T-helper 17 cell (primary cell): ENCODE data around the gene ANKRD34A. TPM values are rescaled to one million over a fixed set of nuclear protein-coding genes. Genes with fewer than 3 reads are reported as not detected.

ENCODE experiments used
- ATAC-seq: fragments of 150-1000 bp; cut with Tn5 transposase; 2 replicates; pipeline ENCODE4 v1.10.0; 2021; ENCODE audit warnings: mild to moderate bottlenecking, moderate library complexity
- DNase-seq, 3 donors: peaks; one replicate each; pipeline versions ENCODE4 v3.0.0 to v3.0.0-alpha.2; 2020 to 2021
- H3K9me3 ChIP-seq: one replicate; pipeline ENCODE4 v1.7.0; 2013; ENCODE audit warnings: low read length, mild to moderate bottlenecking; ENCODE audit not compliant: control insufficient read depth, poor library complexity, severe bottlenecking
- H3K27ac Mint-ChIP-seq: one replicate; pipeline ENCODE4 v1.8.0; 2022; ENCODE audit warnings: mild to moderate bottlenecking, moderate library complexity, mixed read lengths
- H3K27me3 Mint-ChIP-seq: one replicate; pipeline ENCODE4 v1.8.0; 2022; ENCODE audit warnings: mixed read lengths
- H3K36me3 Mint-ChIP-seq: one replicate; pipeline ENCODE4 v1.8.0; 2022; ENCODE audit warnings: low read depth, mixed read lengths
- H3K4me1 Mint-ChIP-seq: one replicate; pipeline ENCODE4 v1.8.0; 2022; ENCODE audit warnings: mild to moderate bottlenecking, mixed read lengths
- H3K4me3 Mint-ChIP-seq: one replicate; pipeline ENCODE4 v1.8.0; 2022; ENCODE audit warnings: mild to moderate bottlenecking, moderate library complexity, mixed read lengths
- total RNA-seq, 4 donors: library from RNA in 2 of 4; stranded (reverse) in 2 of 4; gene quantifications; one replicate each; pipeline ENCODE4 v1.2.3 and lab custom pipeline; 2022 to 2026

ANKRD34A gene
- total RNA-seq, 2 donors from 2014 or later: 0.70 to 1.7 TPM

DNA sequence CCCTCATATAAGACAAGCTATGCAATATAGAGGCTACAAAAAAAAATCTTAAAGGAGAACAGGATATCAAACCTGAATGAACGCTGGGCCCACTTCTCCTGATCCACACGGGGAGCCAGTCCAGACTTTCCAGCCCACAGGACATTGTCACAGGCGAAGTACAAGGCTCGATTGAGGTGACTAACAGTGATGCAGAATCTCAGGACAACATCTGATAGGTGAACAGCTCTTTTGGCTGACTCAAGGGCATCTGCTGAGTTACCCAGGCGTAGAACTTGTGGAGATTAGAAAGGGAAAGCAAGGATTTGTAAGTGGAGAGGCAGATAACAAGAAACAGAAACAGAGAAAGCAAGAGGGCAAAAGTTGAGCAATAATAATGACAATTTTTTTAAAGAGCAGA lies 47.6 kb downstream of the ANKRD34A start:
- H3K4me3 Mint-ChIP-seq: peak overlapping the region; percentile 89
- H3K27ac Mint-ChIP-seq: peak overlapping the region; percentile 94
- peaks cover 37% of the 10 kb centered on the region for H3K4me1 Mint-ChIP-seq
- no peak for ATAC-seq
- DNase-seq: no peak
- H3K27me3 Mint-ChIP-seq: no peaks in the 10 kb centered on the region
- no peaks in the 10 kb centered on the region for H3K9me3 ChIP-seq
- H3K36me3 Mint-ChIP-seq: peaks cover 8% of the 10 kb centered on the region

DNA sequence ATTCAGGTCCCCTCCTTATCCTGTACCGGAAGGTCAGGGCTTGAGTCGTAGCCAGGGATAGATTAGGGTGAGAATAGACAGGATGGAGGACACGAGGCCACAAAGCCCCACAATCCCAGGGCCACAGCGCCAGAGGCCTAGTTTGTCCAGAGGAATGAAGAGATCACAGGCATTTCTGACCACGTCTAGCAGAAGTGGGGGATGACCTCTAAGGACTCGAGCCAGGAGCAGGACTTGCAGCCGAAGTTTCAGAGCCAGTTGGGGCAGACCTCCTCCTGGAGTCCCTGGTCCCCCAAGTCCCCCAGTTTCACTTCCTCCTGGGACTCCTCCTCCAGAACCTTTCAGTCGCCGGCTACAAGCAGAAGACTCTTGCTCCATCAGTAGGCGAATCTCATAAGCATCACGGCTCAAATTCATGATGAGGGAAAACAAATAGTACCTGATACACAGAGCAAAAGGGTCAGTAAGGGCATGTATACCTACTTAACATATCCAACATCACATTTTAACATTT lies 52.2 kb downstream of the ANKRD34A start:
- no peak for DNase-seq
- Mint-ChIP-seq H3K36me3 (peaks cover 14% of the 10 kb centered on the region), H3K27me3 (no peaks in the 10 kb centered on the region), H3K4me3 (no peak overlapping the region), H3K27ac (no peak overlapping the region), H3K4me1 (peaks cover 25% of the 10 kb centered on the region)
- H3K9me3 ChIP-seq: no peaks in the 10 kb centered on the region
- ATAC-seq: no peak

Other genes starting within 250 kb of the ANKRD34A start
- gene CD160, start 245.1 kb downstream of the ANKRD34A start, total RNA-seq: under 1 TPM in 1 of 2 donors, not detected in 1; 0.20 TPM
- gene RNF115, start 140.5 kb downstream of the ANKRD34A start, total RNA-seq: 10 to 100 TPM; 14.0 to 16.6 TPM
- gene POLR3C, start 140.4 kb downstream of the ANKRD34A start, total RNA-seq: 10 to 100 TPM; 19.3 to 25.1 TPM
- 1 to 10 TPM; 2.1 to 2.2 TPM for gene NUDT17, start 118.9 kb downstream of the ANKRD34A start, total RNA-seq
- gene PIAS3, start 105.5 kb downstream of the ANKRD34A start, total RNA-seq: 10 to 100 TPM; 19.0 to 20.0 TPM
- gene ANKRD35, start 78.7 kb downstream of the ANKRD34A start, total RNA-seq: not detected
- 1 to 10 TPM in 1 of 2 donors, under 1 TPM in 1; 0.70 to 1.3 TPM for gene ITGA10, start 54.5 kb downstream of the ANKRD34A start, total RNA-seq
- 10 to 100 TPM; 15.7 TPM for gene PEX11B, start 45.9 kb downstream of the ANKRD34A start, total RNA-seq
- gene RBM8A, start 37.1 kb downstream of the ANKRD34A start, total RNA-seq: 100 to 1,000 TPM; 126 to 130 TPM
- gene LIX1L, start 6.6 kb downstream of the ANKRD34A start, total RNA-seq: 10 to 100 TPM; 36.6 to 44.1 TPM
- gene POLR3GL, start 115 bp upstream of the ANKRD34A start, total RNA-seq: 10 to 100 TPM; 22.2 to 24.1 TPM
- 100 to 1,000 TPM; 567 to 927 TPM for gene TXNIP, start 32.0 kb upstream of the ANKRD34A start, total RNA-seq
- gene HJV, start 57.2 kb upstream of the ANKRD34A start, total RNA-seq: not detected
- 1 to 10 TPM; 3.8 to 5.6 TPM for gene NBPF10, start 180.2 kb upstream of the ANKRD34A start, total RNA-seq